OCI-LY1 (cell line): ENCODE data around the gene BOK.
A peak's percentile ranks its signal among the peaks of the same experiment; 100 is the strongest.

Experiments
- H2AFZ ChIP-seq: fragments of 200-600 bp; sonication (generic), shearing (Covaris generic); 2 replicates; pipeline ENCODE4 v1.6.0; 2014; ENCODE audit warnings: antibody characterized with exemption, mild to moderate bottlenecking, low read length
- H3F3A ChIP-seq: fragments of 200-600 bp; sonication (generic), shearing (Covaris generic); 2 replicates; pipeline ENCODE4 v1.6.0; 2014; ENCODE audit warnings: mild to moderate bottlenecking, antibody characterized with exemption, low read length, moderate library complexity; ENCODE audit not compliant: insufficient read depth
- H3K27ac ChIP-seq: fragments of 200-600 bp; sonication (generic); 2 replicates; pipeline ENCODE4 v1.5.1; 2014; ENCODE audit warnings: low read length, mixed run types, mild to moderate bottlenecking, low read depth; ENCODE audit not compliant: poor library complexity, severe bottlenecking
- H3K27me3 ChIP-seq: fragments of 200-600 bp; sonication (generic); 2 replicates; pipeline ENCODE4 v1.6.0; 2014; ENCODE audit warnings: antibody characterized with exemption, mild to moderate bottlenecking, low read length, moderate library complexity; ENCODE audit not compliant: insufficient read depth
- H3K36me3 ChIP-seq: fragments of 200-600 bp; sonication (generic); 2 replicates; pipeline ENCODE4 v1.6.1; 2014; ENCODE audit warnings: mild to moderate bottlenecking, antibody characterized with exemption, low read length, moderate library complexity, mixed read lengths; ENCODE audit not compliant: insufficient read depth
- H3K4me1 ChIP-seq: fragments of 200-600 bp; sonication (generic); 2 replicates; pipeline ENCODE4 v1.5.1; 2014; ENCODE audit warnings: mild to moderate bottlenecking, low read length, moderate library complexity; ENCODE audit not compliant: insufficient read depth, severe bottlenecking
- H3K4me2 ChIP-seq: fragments of 200-600 bp; sonication (generic), shearing (Covaris generic); 2 replicates; pipeline ENCODE4 v1.6.1; 2014; ENCODE audit warnings: low read length
- H3K4me3 ChIP-seq: fragments of 200-600 bp; sonication (generic); 2 replicates; pipeline ENCODE4 v1.5.1; 2014; ENCODE audit warnings: low read length, low read depth, mild to moderate bottlenecking, mixed read lengths; ENCODE audit not compliant: poor library complexity, severe bottlenecking
- H3K79me2 ChIP-seq: fragments of 200-600 bp; shearing (Covaris generic); 2 replicates; pipeline ENCODE4 v1.6.1; 2016; ENCODE audit warnings: mixed run types, low read length, mixed read lengths; ENCODE audit not compliant: insufficient read depth
- H3K9ac ChIP-seq: fragments of 200-600 bp; sonication (generic), shearing (Covaris generic); 2 replicates; pipeline ENCODE4 v1.6.1; 2014; ENCODE audit warnings: mild to moderate bottlenecking, low read length, mixed read lengths
- H3K9me2 ChIP-seq: fragments of 200-600 bp; sonication (generic), shearing (Covaris generic); 2 replicates; pipeline ENCODE4 v1.6.1; 2014; ENCODE audit warnings: low read depth, mild to moderate bottlenecking, low read length, mixed read lengths
- H3K9me3 ChIP-seq: fragments of 200-600 bp; shearing (Covaris generic); 2 replicates; pipeline ENCODE4 v1.6.1; 2014; ENCODE audit warnings: low read length, mixed read lengths
- H4K20me1 ChIP-seq: fragments of 200-600 bp; sonication (generic), shearing (Covaris generic); 2 replicates; pipeline ENCODE4 v1.6.0; 2016; ENCODE audit warnings: mild to moderate bottlenecking, low read length; ENCODE audit not compliant: insufficient read depth
- EZH2 ChIP-seq: fragments of 200-600 bp; sonication (generic), shearing (Covaris generic); IDR thresholded peaks from 2 replicates; pipeline ENCODE4 v1.8.0; 2017; ENCODE audit warnings: borderline replicate concordance, mixed run types, mild to moderate bottlenecking, antibody characterized with exemption, low read length, moderate library complexity, mixed read lengths
- TF ChIP-seq, protein P1 (sequence below): fragments of 200-600 bp; sonication (generic), shearing (Covaris generic); IDR thresholded peaks from 2 replicates; pipeline ENCODE4 v1.5.1; 2017; ENCODE audit warnings: mild to moderate bottlenecking, antibody characterized with exemption, low read length, moderate library complexity, mixed read lengths

BOK gene

DNA sequence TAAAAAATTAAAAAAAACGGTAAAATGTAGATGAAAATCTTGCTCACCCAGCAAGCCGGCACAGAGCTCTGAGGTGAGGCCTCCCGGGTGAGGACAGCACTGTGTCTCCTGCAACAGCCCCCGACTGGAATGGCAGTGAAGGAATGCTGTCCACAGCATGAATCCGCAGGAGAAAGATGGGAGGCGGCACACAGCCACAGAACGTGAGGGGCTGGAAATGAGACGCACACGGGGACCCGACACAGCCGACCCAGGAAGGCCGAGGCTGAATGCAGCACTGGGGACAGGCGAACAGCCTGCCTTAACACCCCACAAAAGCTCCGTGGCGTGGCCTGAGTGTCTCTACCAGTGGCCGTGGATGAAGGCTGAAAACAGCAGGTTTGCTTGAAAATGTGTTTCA, 34.7 kb downstream of the BOK start:
- no peaks in the 10 kb centered on the region for H3K9me3 ChIP-seq
- no peak overlapping the region for H3K4me2 ChIP-seq
- H4K20me1 ChIP-seq, result no peaks in the 10 kb centered on the region
- H3K79me2 ChIP-seq, result no peaks in the 10 kb centered on the region
- H3K9me2 ChIP-seq, result no peaks in the 10 kb centered on the region
- H3K27ac ChIP-seq, result no peak overlapping the region
- no peak overlapping the region for H3K4me3 ChIP-seq
- no peak for TF ChIP-seq EZH2
- TF ChIP-seq, protein P1, sequence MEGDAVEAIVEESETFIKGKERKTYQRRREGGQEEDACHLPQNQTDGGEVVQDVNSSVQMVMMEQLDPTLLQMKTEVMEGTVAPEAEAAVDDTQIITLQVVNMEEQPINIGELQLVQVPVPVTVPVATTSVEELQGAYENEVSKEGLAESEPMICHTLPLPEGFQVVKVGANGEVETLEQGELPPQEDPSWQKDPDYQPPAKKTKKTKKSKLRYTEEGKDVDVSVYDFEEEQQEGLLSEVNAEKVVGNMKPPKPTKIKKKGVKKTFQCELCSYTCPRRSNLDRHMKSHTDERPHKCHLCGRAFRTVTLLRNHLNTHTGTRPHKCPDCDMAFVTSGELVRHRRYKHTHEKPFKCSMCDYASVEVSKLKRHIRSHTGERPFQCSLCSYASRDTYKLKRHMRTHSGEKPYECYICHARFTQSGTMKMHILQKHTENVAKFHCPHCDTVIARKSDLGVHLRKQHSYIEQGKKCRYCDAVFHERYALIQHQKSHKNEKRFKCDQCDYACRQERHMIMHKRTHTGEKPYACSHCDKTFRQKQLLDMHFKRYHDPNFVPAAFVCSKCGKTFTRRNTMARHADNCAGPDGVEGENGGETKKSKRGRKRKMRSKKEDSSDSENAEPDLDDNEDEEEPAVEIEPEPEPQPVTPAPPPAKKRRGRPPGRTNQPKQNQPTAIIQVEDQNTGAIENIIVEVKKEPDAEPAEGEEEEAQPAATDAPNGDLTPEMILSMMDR, result no peak
- no peak overlapping the region for H3K9ac ChIP-seq
- H3K4me1 ChIP-seq, result no peaks in the 10 kb centered on the region
- no peak overlapping the region for H2AFZ ChIP-seq
- H3K27me3 ChIP-seq, result no peaks in the 10 kb centered on the region
- peaks cover 28% of the 10 kb centered on the region for H3K36me3 ChIP-seq
- H3F3A ChIP-seq, result no peaks in the 10 kb centered on the region

DNA sequence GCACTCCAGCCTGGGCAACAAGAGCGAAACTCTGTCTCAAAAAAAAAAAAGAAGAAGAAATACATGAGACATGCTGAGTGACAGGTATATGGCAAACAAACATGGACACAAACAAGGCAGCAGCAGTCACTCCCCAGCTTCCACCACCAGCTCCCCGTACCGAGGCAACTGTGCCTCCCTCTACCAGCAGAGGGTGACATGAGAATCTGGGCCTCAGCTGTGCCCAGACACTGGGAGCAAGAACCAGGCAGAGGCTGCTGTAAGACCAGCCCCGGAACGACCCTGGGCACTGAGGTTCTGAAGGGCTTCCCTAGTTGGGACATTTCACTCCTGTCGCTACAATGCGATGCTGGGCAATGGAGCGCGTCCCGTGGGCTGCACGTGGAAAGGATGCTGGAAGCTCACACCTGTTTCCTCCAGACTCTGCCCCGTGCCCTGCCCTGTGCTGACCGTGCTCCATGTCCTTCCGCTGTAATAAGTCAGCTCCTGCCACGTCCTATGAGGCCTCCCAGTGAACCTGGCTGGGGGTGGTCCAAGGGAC, 37.1 kb downstream of the BOK start:
- Histone ChIP-seq H3K4me2 (no peak overlapping the region), H3K27me3 (no peaks in the 10 kb centered on the region), H4K20me1 (no peaks in the 10 kb centered on the region), H3K36me3 (peaks cover 30% of the 10 kb centered on the region; the same call in 1 of the 2 replicates), H3K27ac (no peak overlapping the region), H3K9ac (no peak overlapping the region), H2AFZ (no peak overlapping the region), H3K79me2 (no peaks in the 10 kb centered on the region), H3K9me2 (no peaks in the 10 kb centered on the region), H3K4me3 (no peak overlapping the region), H3K4me1 (no peaks in the 10 kb centered on the region), H3K9me3 (no peaks in the 10 kb centered on the region), H3F3A (no peaks in the 10 kb centered on the region)
- TF ChIP-seq, protein P1, result peak; percentile 36; the same call in 1 of the 2 replicates
- no peak for TF ChIP-seq EZH2

DNA sequence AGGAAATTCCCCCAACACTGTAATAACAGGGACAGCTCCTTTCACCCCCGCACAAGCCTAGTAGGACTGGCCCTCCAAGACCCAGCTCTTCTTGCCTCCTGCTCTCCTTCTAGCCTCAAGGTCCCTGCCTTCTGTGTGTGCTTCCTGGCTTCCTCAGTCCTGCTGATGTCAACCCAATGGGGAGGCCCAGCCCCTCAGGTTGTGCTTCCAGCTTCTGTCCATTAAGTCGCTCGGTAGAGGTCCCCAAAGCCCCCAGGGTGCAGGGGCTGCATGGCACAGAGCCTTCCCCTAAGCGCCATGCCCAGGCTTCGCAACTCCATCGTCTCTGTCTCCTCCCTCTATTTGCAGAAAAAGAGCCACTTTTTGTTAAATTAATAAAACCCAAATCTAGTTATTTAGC, 39.0 kb downstream of the BOK start:
- Histone ChIP-seq H3K4me1 (no peaks in the 10 kb centered on the region), H3K9me3 (no peaks in the 10 kb centered on the region), H2AFZ (no peak overlapping the region), H3K4me3 (no peak overlapping the region), H3K4me2 (no peak overlapping the region), H3K36me3 (peaks cover 36% of the 10 kb centered on the region; the same call in 1 of the 2 replicates), H3K79me2 (no peaks in the 10 kb centered on the region), H3K27ac (no peak overlapping the region), H4K20me1 (no peaks in the 10 kb centered on the region), H3K9ac (no peak overlapping the region), H3K9me2 (no peaks in the 10 kb centered on the region), H3F3A (no peaks in the 10 kb centered on the region), H3K27me3 (no peaks in the 10 kb centered on the region)
- TF ChIP-seq, protein P1, result no peak
- no peak for TF ChIP-seq EZH2
